Measurements from ENCODE around the gene TPD52L1. TPM values are rescaled to one million over a fixed set of nuclear protein-coding genes. Genes with fewer than 3 reads are reported as not detected.

TPD52L1 gene
- total RNA-seq, 1 donor from 2014 or later = not detected

DNA sequence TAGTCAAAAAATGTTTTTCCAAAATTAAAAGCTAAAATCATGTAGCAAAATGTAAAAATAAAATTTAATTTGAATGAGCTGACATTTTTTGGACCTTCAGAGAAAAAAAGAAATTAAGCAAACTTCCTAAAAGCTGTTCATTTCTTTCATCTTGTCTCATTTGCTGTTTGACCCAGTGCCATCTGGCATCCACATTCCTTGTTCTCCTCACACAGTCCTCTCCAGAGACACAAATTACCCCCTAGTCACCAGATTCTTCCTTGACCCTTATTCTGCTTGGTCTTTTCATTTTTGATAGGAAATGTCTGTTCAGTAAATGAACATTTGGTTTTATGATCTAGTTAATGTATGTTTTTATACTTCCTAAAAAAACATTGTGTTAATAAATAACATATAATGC, 93.0 kb downstream of the TPD52L1 start:
- TF ChIP-seq, protein P1, sequence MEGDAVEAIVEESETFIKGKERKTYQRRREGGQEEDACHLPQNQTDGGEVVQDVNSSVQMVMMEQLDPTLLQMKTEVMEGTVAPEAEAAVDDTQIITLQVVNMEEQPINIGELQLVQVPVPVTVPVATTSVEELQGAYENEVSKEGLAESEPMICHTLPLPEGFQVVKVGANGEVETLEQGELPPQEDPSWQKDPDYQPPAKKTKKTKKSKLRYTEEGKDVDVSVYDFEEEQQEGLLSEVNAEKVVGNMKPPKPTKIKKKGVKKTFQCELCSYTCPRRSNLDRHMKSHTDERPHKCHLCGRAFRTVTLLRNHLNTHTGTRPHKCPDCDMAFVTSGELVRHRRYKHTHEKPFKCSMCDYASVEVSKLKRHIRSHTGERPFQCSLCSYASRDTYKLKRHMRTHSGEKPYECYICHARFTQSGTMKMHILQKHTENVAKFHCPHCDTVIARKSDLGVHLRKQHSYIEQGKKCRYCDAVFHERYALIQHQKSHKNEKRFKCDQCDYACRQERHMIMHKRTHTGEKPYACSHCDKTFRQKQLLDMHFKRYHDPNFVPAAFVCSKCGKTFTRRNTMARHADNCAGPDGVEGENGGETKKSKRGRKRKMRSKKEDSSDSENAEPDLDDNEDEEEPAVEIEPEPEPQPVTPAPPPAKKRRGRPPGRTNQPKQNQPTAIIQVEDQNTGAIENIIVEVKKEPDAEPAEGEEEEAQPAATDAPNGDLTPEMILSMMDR (IDR thresholded peaks at IDR 0.05; ENCODE audit: partially characterized antibody, unreplicated experiment) = no peak
- Mint-ChIP-seq H3K36me3 (ENCODE audit: unreplicated experiment) (peaks cover 11% of the 10 kb centered on the region), H3K4me3 (ENCODE audit: unreplicated experiment) (no peak overlapping the region), H3K27me3 (ENCODE audit: unreplicated experiment) (no peaks in the 10 kb centered on the region), H3K27ac (ENCODE audit: unreplicated experiment) (no peak overlapping the region), H3K9me3 (ENCODE audit: unreplicated experiment) (peaks cover 1% of the 10 kb centered on the region), H3K4me1 (ENCODE audit: low read depth, unreplicated experiment) (peaks cover 9% of the 10 kb centered on the region)
- no peak for DNase-seq

DNA sequence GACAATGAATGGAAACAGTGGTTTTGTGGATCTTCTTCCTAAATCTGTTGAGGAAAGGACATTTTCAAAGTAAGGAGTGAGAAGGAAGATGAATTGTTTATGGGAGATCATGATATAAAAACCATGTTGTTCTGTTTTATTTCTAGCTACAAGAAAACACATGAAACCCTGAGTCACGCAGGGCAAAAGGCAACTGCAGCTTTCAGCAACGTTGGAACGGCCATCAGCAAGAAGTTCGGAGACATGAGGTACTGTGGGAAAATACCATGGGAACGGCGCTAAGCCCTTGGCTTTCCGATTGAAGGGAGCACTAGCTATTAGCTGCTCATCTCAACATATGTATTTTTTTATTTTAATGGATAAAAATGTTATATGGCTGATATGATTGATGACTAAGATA, 94.6 kb downstream of the TPD52L1 start:
- H3K4me3 Mint-ChIP-seq (ENCODE audit: unreplicated experiment) = no peak overlapping the region
- H3K9me3 Mint-ChIP-seq (ENCODE audit: unreplicated experiment) = peaks cover 1% of the 10 kb centered on the region
- no peak overlapping the region for H3K27ac Mint-ChIP-seq (ENCODE audit: unreplicated experiment)
- peaks cover 3% of the 10 kb centered on the region for H3K36me3 Mint-ChIP-seq (ENCODE audit: unreplicated experiment)
- DNase-seq = no peak
- no peaks in the 10 kb centered on the region for H3K27me3 Mint-ChIP-seq (ENCODE audit: unreplicated experiment)
- TF ChIP-seq, protein P1 (IDR thresholded peaks at IDR 0.05; ENCODE audit: partially characterized antibody, unreplicated experiment) = no peak
- peaks cover 9% of the 10 kb centered on the region for H3K4me1 Mint-ChIP-seq (ENCODE audit: low read depth, unreplicated experiment)

DNA sequence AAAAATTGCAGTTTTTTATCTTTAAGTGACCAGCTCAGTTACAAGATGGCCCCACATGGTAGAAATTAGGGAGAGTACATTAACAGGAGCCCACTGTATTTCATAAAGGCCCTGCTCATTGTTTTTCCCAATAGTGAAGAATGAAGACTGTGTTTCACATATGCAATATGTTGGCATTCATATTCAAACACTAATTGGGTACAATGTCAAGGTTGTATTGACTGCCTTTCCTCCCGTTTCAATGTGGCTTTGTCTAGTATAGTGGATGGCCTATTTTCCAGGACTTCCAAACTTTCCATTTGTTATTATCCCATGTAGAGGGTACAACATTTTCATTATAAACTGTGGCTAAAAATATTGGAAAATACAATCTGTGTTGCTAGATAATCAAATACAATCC, 96.9 kb downstream of the TPD52L1 start:
- H3K36me3 Mint-ChIP-seq (ENCODE audit: unreplicated experiment) = no peaks in the 10 kb centered on the region
- no peak overlapping the region for H3K4me3 Mint-ChIP-seq (ENCODE audit: unreplicated experiment)
- H3K9me3 Mint-ChIP-seq (ENCODE audit: unreplicated experiment) = peaks cover 1% of the 10 kb centered on the region
- H3K27me3 Mint-ChIP-seq (ENCODE audit: unreplicated experiment) = no peaks in the 10 kb centered on the region
- TF ChIP-seq, protein P1 (IDR thresholded peaks at IDR 0.05; ENCODE audit: partially characterized antibody, unreplicated experiment) = no peak
- peaks cover 9% of the 10 kb centered on the region for H3K4me1 Mint-ChIP-seq (ENCODE audit: low read depth, unreplicated experiment)
- H3K27ac Mint-ChIP-seq (ENCODE audit: unreplicated experiment) = no peak overlapping the region
- no peak for DNase-seq

DNA sequence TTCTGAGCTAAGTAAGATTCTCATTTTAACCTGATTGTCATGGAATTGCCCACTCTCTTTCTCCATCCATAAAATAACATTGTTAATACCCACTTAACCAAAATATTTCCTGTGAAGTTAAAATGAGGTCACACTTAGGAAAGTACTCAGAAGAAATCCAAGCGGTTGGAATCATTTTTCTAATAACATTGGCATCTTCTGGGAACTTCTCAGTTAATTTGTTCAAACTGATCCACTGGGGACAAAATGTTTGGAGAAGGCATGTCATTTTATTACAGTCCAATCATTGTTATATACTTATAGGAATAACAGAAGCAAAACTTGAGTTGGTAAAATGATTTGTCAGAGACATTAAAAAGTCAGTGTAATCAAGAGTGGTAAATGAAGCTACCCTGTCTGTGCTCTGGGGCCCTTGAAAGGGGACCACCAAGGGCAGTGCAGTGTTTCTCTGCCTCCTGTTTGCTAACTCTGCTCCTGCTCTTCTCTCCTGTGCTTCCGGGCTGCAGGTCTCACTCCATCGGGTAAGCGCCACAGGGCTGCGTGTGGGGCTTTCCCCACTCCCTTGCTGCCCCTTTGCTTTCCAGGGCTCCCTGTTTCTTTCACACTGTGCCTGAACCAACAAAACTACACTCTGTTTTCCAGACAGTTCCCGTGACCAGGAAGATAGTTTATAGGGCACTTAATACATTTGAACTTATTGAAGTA, 98.1 kb downstream of the TPD52L1 start:
- DNase-seq = no peak
- Mint-ChIP-seq H3K27ac (ENCODE audit: unreplicated experiment) (no peak overlapping the region), H3K27me3 (ENCODE audit: unreplicated experiment) (no peaks in the 10 kb centered on the region), H3K36me3 (ENCODE audit: unreplicated experiment) (no peaks in the 10 kb centered on the region), H3K4me3 (ENCODE audit: unreplicated experiment) (no peak overlapping the region), H3K9me3 (ENCODE audit: unreplicated experiment) (peaks cover under 1% of the 10 kb centered on the region), H3K4me1 (ENCODE audit: low read depth, unreplicated experiment) (peaks cover 2% of the 10 kb centered on the region)
- TF ChIP-seq, protein P1 (IDR thresholded peaks at IDR 0.05; ENCODE audit: partially characterized antibody, unreplicated experiment) = no peak

DNA sequence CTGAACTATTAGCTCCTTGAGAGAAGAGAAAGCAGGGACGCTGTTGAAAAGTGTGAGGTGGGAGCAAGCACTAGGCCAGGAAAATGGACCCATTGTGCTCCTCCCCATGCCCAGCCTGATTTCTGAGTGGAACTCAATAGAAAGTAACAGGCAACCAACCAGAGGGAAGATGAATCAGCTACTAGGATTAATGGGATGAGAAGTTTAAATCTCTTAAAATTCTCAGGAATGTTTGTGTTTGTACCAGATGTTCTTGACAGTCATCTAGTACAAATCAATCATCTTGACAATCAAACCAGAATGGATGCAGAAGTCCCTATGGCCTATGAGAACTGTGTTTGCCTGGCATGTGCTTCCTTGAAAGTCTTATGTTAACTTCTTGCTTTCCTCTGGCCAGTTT, 99.3 kb downstream of the TPD52L1 start:
- no peak for DNase-seq
- Mint-ChIP-seq H3K4me1 (ENCODE audit: low read depth, unreplicated experiment) (no peaks in the 10 kb centered on the region), H3K9me3 (ENCODE audit: unreplicated experiment) (no peaks in the 10 kb centered on the region), H3K4me3 (ENCODE audit: unreplicated experiment) (no peak overlapping the region), H3K27me3 (ENCODE audit: unreplicated experiment) (no peaks in the 10 kb centered on the region), H3K27ac (ENCODE audit: unreplicated experiment) (no peak overlapping the region), H3K36me3 (ENCODE audit: unreplicated experiment) (no peaks in the 10 kb centered on the region)
- TF ChIP-seq, protein P1 (IDR thresholded peaks at IDR 0.05; ENCODE audit: partially characterized antibody, unreplicated experiment) = no peak
